GM18870 (cell line): ENCODE data around the gene DENND1A.
"Not testable (repeated sequence)": the region's sequence is repeated elsewhere in the genome, so short reads cannot be mapped to it uniquely, and the experiment has no call there.

Source experiments
- ATAC-seq: cut with Tn5 transposase; IDR thresholded peaks from one replicate; pipeline ENCODE4 v1.9.1; 2021; ENCODE audit warnings: moderate library complexity; ENCODE audit not compliant: unreplicated experiment

Gene DENND1A

GRCh38 chr9:123929870-123930831, at the start of gene DENND1A:
Gene DENND1A, minus strand, starts transcription at chr9:123930126. Its CDS starts 221 bp downstream, at chr9:123929905.
- no peak for ATAC-seq

- no peak for ATAC-seq
These were observed 49.1 kb upstream of the DENND1A start for GRCh38 chr9:123978981-123979380.

- not testable (repeated sequence) for ATAC-seq
These were observed 46.7 kb upstream of the DENND1A start for GRCh38 chr9:123976579-123976978.

- ATAC-seq, result no peak
These were observed 45.9 kb upstream of the DENND1A start for GRCh38 chr9:123975871-123976270.

GRCh38 chr9:123974471-123974870, 44.5 kb upstream of the DENND1A start:
- ATAC-seq, result no peak

- ATAC-seq, result no peak
These were observed 43.8 kb upstream of the DENND1A start for GRCh38 chr9:123973590-123974223.

- ATAC-seq, result no peak
These were observed 42.7 kb upstream of the DENND1A start for GRCh38 chr9:123972618-123973017.

GRCh38 chr9:123967323-123967722, 37.4 kb upstream of the DENND1A start:
- no peak for ATAC-seq

- ATAC-seq, result no peak
These were observed 36.1 kb upstream of the DENND1A start for GRCh38 chr9:123965801-123966686.

GRCh38 chr9:123964761-123965160, 34.8 kb upstream of the DENND1A start:
- no peak for ATAC-seq

- no peak for ATAC-seq
These were observed 31.0 kb upstream of the DENND1A start for GRCh38 chr9:123960965-123961364.

GRCh38 chr9:123960366-123960765, 30.4 kb upstream of the DENND1A start:
- ATAC-seq, result no peak

GRCh38 chr9:123959787-123960186, 29.9 kb upstream of the DENND1A start:
- no peak for ATAC-seq

GRCh38 chr9:123957731-123958130, 27.8 kb upstream of the DENND1A start:
- no peak for ATAC-seq

GRCh38 chr9:123957168-123957721, 27.3 kb upstream of the DENND1A start:
- ATAC-seq, result no peak

GRCh38 chr9:123955637-123956036, 25.7 kb upstream of the DENND1A start:
- no peak for ATAC-seq

- no peak for ATAC-seq
These were observed 24.8 kb upstream of the DENND1A start for GRCh38 chr9:123954518-123955280.

GRCh38 chr9:123952641-123953495, 22.9 kb upstream of the DENND1A start:
- ATAC-seq, result no peak

- no peak for ATAC-seq
These were observed 18.4 kb upstream of the DENND1A start for GRCh38 chr9:123948286-123948685.
